Measurements from ENCODE around the gene ENO1. TPM values are rescaled to one million over a fixed set of nuclear protein-coding genes. Genes with fewer than 3 reads are reported as not detected.

The ENO1 gene
- total and polyA plus RNA-seq, 10 of the 15 experiments (the other 5 are each of a cell fraction or from before 2014, with no cell fraction given): 1,850 to 4,219 (median 2,331) TPM

- TF ChIP-seq ETV6 (conservative IDR thresholded peaks at IDR 0.05 in 1 of 2, IDR thresholded peaks at IDR 0.05 in 1 of 2; ENCODE audit: borderline replicate concordance in 1 of 2, low read depth in 1 of 2): no peak
- TF ChIP-seq JUNB (IDR thresholded peaks at IDR 0.05): no peak
- TF ChIP-seq POU2F2 (IDR thresholded peaks at IDR 0.05; ENCODE audit: borderline replicate concordance, low read depth, low read length): peak; percentile 50; the same call in 1 of the 3 replicates
- TF ChIP-seq YY1 (IDR thresholded peaks at IDR 0.05; ENCODE audit: low read depth, low read length): peak; percentile 84
- no peak for TF ChIP-seq PAX8 (IDR thresholded peaks at IDR 0.05)
- TF ChIP-seq MTA2 (IDR thresholded peaks at IDR 0.05; ENCODE audit: low read depth): no peak; the same call in 1 of the 2 replicates
- peak; percentile 94 for TF ChIP-seq POLR2AphosphoS5 (IDR thresholded peaks at IDR 0.05; ENCODE audit: low read length)
- no peak for TF ChIP-seq MYB (IDR thresholded peaks at IDR 0.05; ENCODE audit: borderline replicate concordance, low read depth, low read length)
- no peak for TF ChIP-seq YBX1 (IDR thresholded peaks at IDR 0.05)
- TF ChIP-seq EZH2 (IDR thresholded peaks at IDR 0.05; ENCODE audit: borderline replicate concordance, control insufficient read depth, low read depth, low read length): no peak
- no peak for TF ChIP-seq MEF2A (IDR thresholded peaks at IDR 0.05; ENCODE audit: insufficient read depth, low read depth, low read length)
- peak; percentile 53 for TF ChIP-seq FOS (IDR thresholded peaks at IDR 0.05; ENCODE audit: borderline replicate concordance, extremely low read depth, insufficient read length)
- 0 out of 2 replicates have a peak, but pooled peaks have one; percentile 38 for TF ChIP-seq TCF12 (IDR thresholded peaks at IDR 0.05; ENCODE audit: low read depth, low read length)
- no peak for TF ChIP-seq CBX3 (IDR thresholded peaks at IDR 0.05; ENCODE audit: borderline replicate concordance, low read depth)
- TF ChIP-seq NR2C2 (IDR thresholded peaks at IDR 0.05; ENCODE audit: borderline replicate concordance, control insufficient read depth, insufficient read length, low read depth): no peak
- no peak for TF ChIP-seq ESRRA (IDR thresholded peaks at IDR 0.05; ENCODE audit: low read length)
- no peak for TF ChIP-seq PRDM15 (CRISPR knock-in tag; IDR thresholded peaks at IDR 0.05)
- peak; percentile 58; the same call in 1 of the 2 replicates for TF ChIP-seq ZNF687 (IDR thresholded peaks at IDR 0.05)
- no peak for TF ChIP-seq SIX5 (IDR thresholded peaks at IDR 0.05; ENCODE audit: low read depth, low read length, severe bottlenecking)
These were observed 60.8 kb downstream of the ENO1 start, which contains the start of gene RERE (continued) for GRCh38 chr1:8817412-8818324.

Measured in GM12878 (cell line).